Measurements from ENCODE around the gene ANXA5.

The ANXA5 gene

GRCh38 chr4:121726642-121727268 is 30.0 kb upstream of the ANXA5 start:
- peak; percentile 83 for TF ChIP-seq CTCF (conservative IDR thresholded peaks at IDR 0.05; ENCODE audit: low read depth, low read length)
- H3K79me2 ChIP-seq (ENCODE audit: insufficient read depth, low read depth) = no peaks in the 10 kb centered on the region
- peak overlapping the region; percentile 29; the same call in 1 of the 2 replicates for H2AFZ ChIP-seq (ENCODE audit: low read depth)
- H4K20me1 ChIP-seq (ENCODE audit: insufficient read depth) = no peaks in the 10 kb centered on the region
- peaks cover 7% of the 10 kb centered on the region for H3K4me1 ChIP-seq (ENCODE audit: low read depth, poor library complexity, severe bottlenecking)
- H3K4me2 ChIP-seq = no peak overlapping the region
- no peak overlapping the region for H3K27ac ChIP-seq
- H3K9ac ChIP-seq = no peak overlapping the region
- no peak overlapping the region for H3K4me3 ChIP-seq (IDR thresholded peaks at IDR 0.05; ENCODE audit: insufficient read depth, low read depth, low read length)
- no peaks in the 10 kb centered on the region for H3K36me3 ChIP-seq (ENCODE audit: insufficient read depth)
- H3K27me3 ChIP-seq (ENCODE audit: insufficient read depth, low read depth) = no peaks in the 10 kb centered on the region

- TF ChIP-seq CTCF (conservative IDR thresholded peaks at IDR 0.05; ENCODE audit: low read depth, low read length) = no peak
- Histone ChIP-seq H3K9ac (no peak overlapping the region), H3K27ac (no peak overlapping the region), H3K4me3 (IDR thresholded peaks at IDR 0.05; ENCODE audit: insufficient read depth, low read depth, low read length) (no peak overlapping the region), H3K36me3 (ENCODE audit: insufficient read depth) (no peaks in the 10 kb centered on the region), H4K20me1 (ENCODE audit: insufficient read depth) (no peaks in the 10 kb centered on the region), H3K4me2 (no peak overlapping the region), H3K27me3 (ENCODE audit: insufficient read depth, low read depth) (no peaks in the 10 kb centered on the region), H2AFZ (ENCODE audit: low read depth) (no peak overlapping the region), H3K4me1 (ENCODE audit: low read depth, poor library complexity, severe bottlenecking) (peaks cover 7% of the 10 kb centered on the region), H3K79me2 (ENCODE audit: insufficient read depth, low read depth) (no peaks in the 10 kb centered on the region)
Observed at GRCh38 chr4:121724671-121725070, 27.9 kb upstream of the ANXA5 start.

GRCh38 chr4:121721700-121722099 is 24.9 kb upstream of the ANXA5 start:
- Histone ChIP-seq H3K27ac (no peak overlapping the region), H3K27me3 (ENCODE audit: insufficient read depth, low read depth) (no peaks in the 10 kb centered on the region), H2AFZ (ENCODE audit: low read depth) (no peak overlapping the region), H3K36me3 (ENCODE audit: insufficient read depth) (no peaks in the 10 kb centered on the region), H4K20me1 (ENCODE audit: insufficient read depth) (no peaks in the 10 kb centered on the region), H3K4me3 (IDR thresholded peaks at IDR 0.05; ENCODE audit: insufficient read depth, low read depth, low read length) (no peak overlapping the region), H3K9ac (no peak overlapping the region), H3K4me1 (ENCODE audit: low read depth, poor library complexity, severe bottlenecking) (peaks cover 4% of the 10 kb centered on the region), H3K79me2 (ENCODE audit: insufficient read depth, low read depth) (no peaks in the 10 kb centered on the region), H3K4me2 (no peak overlapping the region)
- TF ChIP-seq CTCF (conservative IDR thresholded peaks at IDR 0.05; ENCODE audit: low read depth, low read length) = no peak

- Histone ChIP-seq H4K20me1 (ENCODE audit: insufficient read depth) (no peaks in the 10 kb centered on the region), H3K9ac (no peak overlapping the region), H3K36me3 (ENCODE audit: insufficient read depth) (no peaks in the 10 kb centered on the region), H3K79me2 (ENCODE audit: insufficient read depth, low read depth) (no peaks in the 10 kb centered on the region), H2AFZ (ENCODE audit: low read depth) (no peak overlapping the region), H3K27ac (no peak overlapping the region), H3K4me2 (no peak overlapping the region), H3K27me3 (ENCODE audit: insufficient read depth, low read depth) (no peaks in the 10 kb centered on the region), H3K4me1 (ENCODE audit: low read depth, poor library complexity, severe bottlenecking) (no peaks in the 10 kb centered on the region), H3K4me3 (IDR thresholded peaks at IDR 0.05; ENCODE audit: insufficient read depth, low read depth, low read length) (no peak overlapping the region)
- no peak for TF ChIP-seq CTCF (conservative IDR thresholded peaks at IDR 0.05; ENCODE audit: low read depth, low read length)
Observed at GRCh38 chr4:121720109-121720508, 23.3 kb upstream of the ANXA5 start.
